Chondrocyte (in vitro differentiated cells): ENCODE measurements around the gene FAM234A. TPM values are rescaled to one million over a fixed set of nuclear protein-coding genes. Genes with fewer than 3 reads are reported as not detected.
A peak's percentile ranks its signal among the peaks of the same experiment; 100 is the strongest.

ENCODE experiments used
- DNase-seq: peaks from one replicate; pipeline ENCODE4 v3.0.0; 2021; ENCODE audit warnings: mixed read lengths, low spot score
- H3K27ac Mint-ChIP-seq: one replicate; pipeline ENCODE4 v1.8.0; 2021; ENCODE audit warnings: mild to moderate bottlenecking, moderate library complexity, mixed read lengths; ENCODE audit not compliant: unreplicated experiment
- H3K27me3 Mint-ChIP-seq: 2 replicates; pipeline ENCODE4 v1.8.0; 2021; ENCODE audit warnings: low read depth, mixed read lengths
- H3K36me3 Mint-ChIP-seq: 2 replicates; pipeline ENCODE4 v1.8.0; 2021; ENCODE audit warnings: low read depth, mixed read lengths
- H3K4me1 Mint-ChIP-seq: 2 replicates; pipeline ENCODE4 v1.8.0; 2021; ENCODE audit warnings: low read depth, mild to moderate bottlenecking, mixed read lengths
- H3K4me3 Mint-ChIP-seq: one replicate; pipeline ENCODE4 v1.8.0; 2021; ENCODE audit warnings: mild to moderate bottlenecking, moderate library complexity, mixed read lengths; ENCODE audit not compliant: unreplicated experiment
- H3K9me3 Mint-ChIP-seq: 2 replicates; pipeline ENCODE4 v1.8.0; 2021; ENCODE audit warnings: low read depth, mixed read lengths
- CTCF ChIP-seq: fragments of 200-600 bp; sonication (generic); IDR thresholded peaks from 2 replicates; pipeline ENCODE4 v1.5.0; 2021; ENCODE audit warnings: antibody characterized with exemption, mild to moderate bottlenecking, moderate library complexity
- total RNA-seq: library from RNA; stranded (reverse); gene quantifications from 3 replicates; pipeline ENCODE4 v1.2.1, GENCODE V29; 2021

FAM234A gene
- total RNA-seq, 1 donor from 2014 or later, result 122 TPM

DNA sequence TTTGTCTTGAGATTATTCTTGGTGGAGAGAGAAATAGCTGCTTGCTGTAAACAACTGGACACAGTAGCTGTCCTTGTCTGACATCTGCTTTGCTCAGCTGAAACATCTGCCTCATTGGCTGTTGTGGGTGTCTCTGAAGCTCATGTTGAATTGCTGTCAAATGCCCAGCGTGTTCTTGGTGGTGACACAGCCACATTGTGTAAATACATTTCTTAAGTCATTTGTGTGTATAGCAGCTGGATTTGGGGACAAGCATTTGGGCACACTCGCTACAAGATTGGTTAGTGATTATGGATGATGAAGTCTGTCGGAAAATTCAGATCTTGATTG lies 5.3 kb downstream of the FAM234A start:
- DNase-seq, result no peak
- Mint-ChIP-seq H3K4me1 (peaks cover 13% of the 10 kb centered on the region), H3K9me3 (no peaks in the 10 kb centered on the region), H3K4me3 (no peak overlapping the region), H3K27me3 (no peaks in the 10 kb centered on the region), H3K36me3 (no peaks in the 10 kb centered on the region), H3K27ac (no peak overlapping the region)
- no peak for TF ChIP-seq CTCF

- H3K4me1 Mint-ChIP-seq, result peaks cover 7% of the 10 kb centered on the region
- no peak for DNase-seq
- no peak for TF ChIP-seq CTCF
- H3K27me3 Mint-ChIP-seq, result no peaks in the 10 kb centered on the region
- no peaks in the 10 kb centered on the region for H3K9me3 Mint-ChIP-seq
- no peaks in the 10 kb centered on the region for H3K36me3 Mint-ChIP-seq
- no peak overlapping the region for H3K4me3 Mint-ChIP-seq
- no peak overlapping the region for H3K27ac Mint-ChIP-seq
These were observed 5.9 kb downstream of the FAM234A start for GRCh38 chr16:240559-240958.

DNA sequence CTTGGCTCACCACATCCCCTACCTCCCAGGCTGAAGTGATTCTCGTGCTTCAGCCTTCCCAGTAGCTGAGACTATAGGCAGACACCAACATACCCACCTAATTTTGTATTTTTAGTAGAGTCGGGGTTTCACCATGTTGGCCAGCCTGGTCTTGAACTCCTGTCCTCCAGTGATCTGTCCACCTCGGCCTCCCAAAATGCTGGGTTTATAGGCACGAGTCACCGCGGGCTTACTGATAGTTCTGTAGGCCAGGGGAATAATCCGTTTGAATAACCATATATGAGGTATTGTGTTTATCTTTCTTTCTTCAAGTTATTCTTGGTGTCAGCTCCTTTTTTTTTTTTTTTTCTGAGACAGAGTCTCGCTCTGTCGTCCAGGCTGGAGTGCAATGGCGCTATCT lies 7.7 kb downstream of the FAM234A start:
- H3K4me1 Mint-ChIP-seq, result peaks cover 4% of the 10 kb centered on the region
- no peak overlapping the region for H3K27ac Mint-ChIP-seq
- no peaks in the 10 kb centered on the region for H3K27me3 Mint-ChIP-seq
- H3K4me3 Mint-ChIP-seq, result no peak overlapping the region
- no peak for DNase-seq
- H3K36me3 Mint-ChIP-seq, result no peaks in the 10 kb centered on the region
- H3K9me3 Mint-ChIP-seq, result no peaks in the 10 kb centered on the region
- TF ChIP-seq CTCF, result no peak

- H3K9me3 Mint-ChIP-seq, result no peaks in the 10 kb centered on the region
- H3K4me1 Mint-ChIP-seq, result peaks cover 4% of the 10 kb centered on the region
- DNase-seq, result no peak
These were observed 8.7 kb downstream of the FAM234A start for GRCh38 chr16:243348-243747.

GRCh38 chr16:245105-245504 lies 10.5 kb downstream of the FAM234A start:
- Mint-ChIP-seq H3K9me3 (no peaks in the 10 kb centered on the region), H3K27me3 (no peaks in the 10 kb centered on the region), H3K36me3 (no peaks in the 10 kb centered on the region), H3K4me3 (no peak overlapping the region), H3K27ac (no peak overlapping the region), H3K4me1 (no peaks in the 10 kb centered on the region)
- no peak for TF ChIP-seq CTCF
- DNase-seq, result peak; percentile 27

More at GRCh38 chr16:243348-243747, 8.7 kb downstream of the FAM234A start:
- Mint-ChIP-seq H3K4me3 (no peak overlapping the region), H3K27me3 (no peaks in the 10 kb centered on the region), H3K27ac (no peak overlapping the region), H3K36me3 (no peaks in the 10 kb centered on the region)
- no peak for TF ChIP-seq CTCF
